Heart right ventricle (tissue), 16 donors: ENCODE data around the gene ASB6. TPM values are rescaled to one million over a fixed set of nuclear protein-coding genes. Genes with fewer than 3 reads are reported as not detected.

Source experiments
- ATAC-seq, 8 donors: fragments of 200-7000 bp; cut with Tn5 transposase; one replicate each; pipeline ENCODE4 v1.9.1; 2020; ENCODE audit warnings: mild to moderate bottlenecking in 8 of 8, moderate library complexity in 8 of 8, moderate number of reproducible peaks in 1 of 8
- DNase-seq, 2 donors: peaks; one replicate each; pipeline ENCODE4 v3.0.0-alpha.2; 2020
- H3K27ac ChIP-seq, 10 donors: fragments of 200-600 bp; sonication (generic) in 2 of 10; one replicate each; pipeline versions ENCODE4 v1.5.0 to v1.8.0; 2020 to 2022; ENCODE audit warnings: mild to moderate bottlenecking in 3 of 10
- H3K27me3 ChIP-seq, 7 donors: fragments of 200-600 bp; one replicate each; pipeline ENCODE4 v1.8.0; 2021 to 2022; ENCODE audit warnings: mild to moderate bottlenecking in 2 of 7
- H3K36me3 ChIP-seq, 9 donors: fragments of 200-600 bp; sonication (generic) in 1 of 9; one replicate each; pipeline versions ENCODE4 v1.5.0 to v1.8.0; 2020 to 2022; ENCODE audit warnings: mild to moderate bottlenecking in 2 of 9
- H3K4me1 ChIP-seq, 9 donors: fragments of 200-600 bp; sonication (generic) in 1 of 9; one replicate each; pipeline versions ENCODE4 v1.5.0 to v1.8.0; 2020 to 2022; ENCODE audit warnings: mild to moderate bottlenecking in 4 of 9
- H3K4me3 ChIP-seq, 10 donors: fragments of 200-600 bp; sonication (generic) in 2 of 10; one replicate each; pipeline versions ENCODE4 v1.5.0 to v1.8.0; 2020 to 2022; ENCODE audit warnings: mild to moderate bottlenecking in 7 of 10, moderate library complexity in 2 of 10
- H3K9me3 ChIP-seq, 11 donors: fragments of 200-600 bp in 10 of 11; sonication (generic) in 2 of 11; one replicate each; pipeline versions ENCODE4 v1.5.0 to v1.8.0; 2013 to 2022; ENCODE audit warnings: mild to moderate bottlenecking in 2 of 11, control low read depth in 1 of 11, moderate library complexity in 1 of 11
- WGBS, 2 donors: extraction: QIAGEN DNeasy Blood & Tissue Kit; methylation state at CpG; one replicate each; pipeline ENCODE4 v1.1.7; 2013; ENCODE audit warnings: inconsistent platforms in 1 of 2; 5-methylcytosine and 5-hydroxymethylcytosine counted together
- intact Hi-C, 10 donors: fragments of 100-400 bp; cut with DNase I; formaldehyde crosslinking; loops; one replicate each; pipeline versions ENCODE4 v1.11.1 to v1.14.2; 2022
- polyA plus RNA-seq, 2 donors: library from polyadenylated mRNA; stranded (reverse); fragments of 200-250 nt; gene quantifications; one replicate each; pipeline ENCODE4 v1.2.3, GENCODE V29; 2013
- total RNA-seq, 10 donors: library from RNA; stranded (reverse); fragmentation: NEBNext Ultra II Directional in 3 of 10; extraction: Animal tissue kit (Norgen Biotek cat#: 25700) in 3 of 10; gene quantifications; one replicate each; pipeline versions ENCODE4 v1.2.1 to v1.2.4, GENCODE V29; 2021 to 2023
- TF ChIP-seq, protein P1 (sequence below), 9 donors: fragments of 200-600 bp; sonication (generic) in 2 of 9; IDR thresholded peaks; one replicate each; pipeline versions ENCODE4 v1.5.0 to v1.8.0; 2021 to 2022; ENCODE audit warnings: antibody characterized with exemption in 9 of 9, mild to moderate bottlenecking in 5 of 9, moderate library complexity in 1 of 9
- donor health status: Arrhythmogenic right ventricular cardiomyopathy.
- donor health status: ischemic (EF 13 %, LVEDD 7.1; RV severe dilation, severe dysfunction).
- donor health status: healthy with polysubstance abuse.
- donor health status: DM: no; HTN: yes; CAD: no.
- donor health status: DM: no; HTN: no; CAD: no.
- donor health status: ischemic (EF 25% LVEDD 6.9; RV normal size, moderate dysfunction).
- donor health status: ischemic (EF 25% LVEDD 5.7; RV mildly dilated, moderate dysfunction).
- donor health status: healthy.
- donor health status: DM: yes; HTN: yes; CAD: no.
- donor health status: Ischemic cardiomyopathy.
- donor health status: ischemic (EF 35%, LVEDD 5.7; RV mildly dilated, moderate dysfunction).
- donor health status: nonischemic (EF 11% LVEDD 7.7; RV severe dilation, severe dysfunction).
- donor health status: DM: yes; HTN: yes; CAD: no.
- donor health status: PGD.
- donor health status: ischemic (EF 29% LVEDD 5.4; RV normal size, mild dysfunction).
- donor health status: nonischemic (EF 23%, LVEDD 6.1; RV moderate dilation, normal function).

ASB6 gene
- total and polyA plus RNA-seq, 12 donors, result 6.2 to 11.8 (median 9.4) TPM

DNA sequence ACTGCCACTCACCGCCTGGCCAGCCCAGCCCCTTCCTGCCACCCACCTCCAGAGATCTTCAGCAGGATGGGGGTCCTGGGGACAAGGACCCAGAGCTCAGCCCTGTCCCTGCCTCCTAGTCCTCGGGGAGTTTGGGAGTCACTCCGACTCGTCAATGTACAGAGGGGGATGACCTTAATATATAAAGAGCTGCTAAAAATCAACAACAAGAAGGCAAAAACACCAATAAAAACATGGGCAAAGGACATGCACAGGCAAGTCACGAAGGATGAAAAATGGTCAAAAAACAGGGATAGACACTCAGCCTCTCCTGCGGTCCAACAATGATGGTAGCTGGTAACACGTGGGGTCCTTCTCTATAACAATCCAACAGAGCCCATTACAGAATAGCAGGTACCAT lies 4.7 kb upstream of the ASB6 start:
- H3K27me3 ChIP-seq, result no peaks in the 10 kb centered on the region
- no peak overlapping the region for H3K4me3 ChIP-seq
- H3K9me3 ChIP-seq, result no peaks in the 10 kb centered on the region
- H3K4me1 ChIP-seq, result peaks cover 0 to 7% (median 3%) of the 10 kb centered on the region in 9 donors
- no peak for DNase-seq
- 94 to 95% methylated on average over 7 of the region's 7 CpGs for WGBS, 2 donors
- H3K27ac ChIP-seq, result no peak overlapping the region
- intact Hi-C loops, result loop anchor here in 8 of 10 donors (5.0 to 10.0 kb wide), 3 partner anchors 78 to 141 kb away; no protein-coding TSS in a partner anchor
- TF ChIP-seq, protein P1, sequence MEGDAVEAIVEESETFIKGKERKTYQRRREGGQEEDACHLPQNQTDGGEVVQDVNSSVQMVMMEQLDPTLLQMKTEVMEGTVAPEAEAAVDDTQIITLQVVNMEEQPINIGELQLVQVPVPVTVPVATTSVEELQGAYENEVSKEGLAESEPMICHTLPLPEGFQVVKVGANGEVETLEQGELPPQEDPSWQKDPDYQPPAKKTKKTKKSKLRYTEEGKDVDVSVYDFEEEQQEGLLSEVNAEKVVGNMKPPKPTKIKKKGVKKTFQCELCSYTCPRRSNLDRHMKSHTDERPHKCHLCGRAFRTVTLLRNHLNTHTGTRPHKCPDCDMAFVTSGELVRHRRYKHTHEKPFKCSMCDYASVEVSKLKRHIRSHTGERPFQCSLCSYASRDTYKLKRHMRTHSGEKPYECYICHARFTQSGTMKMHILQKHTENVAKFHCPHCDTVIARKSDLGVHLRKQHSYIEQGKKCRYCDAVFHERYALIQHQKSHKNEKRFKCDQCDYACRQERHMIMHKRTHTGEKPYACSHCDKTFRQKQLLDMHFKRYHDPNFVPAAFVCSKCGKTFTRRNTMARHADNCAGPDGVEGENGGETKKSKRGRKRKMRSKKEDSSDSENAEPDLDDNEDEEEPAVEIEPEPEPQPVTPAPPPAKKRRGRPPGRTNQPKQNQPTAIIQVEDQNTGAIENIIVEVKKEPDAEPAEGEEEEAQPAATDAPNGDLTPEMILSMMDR (IDR thresholded peaks at IDR 0.05), result no peak
- H3K36me3 ChIP-seq, result no peaks in the 10 kb centered on the region
- ATAC-seq, result no peak

DNA sequence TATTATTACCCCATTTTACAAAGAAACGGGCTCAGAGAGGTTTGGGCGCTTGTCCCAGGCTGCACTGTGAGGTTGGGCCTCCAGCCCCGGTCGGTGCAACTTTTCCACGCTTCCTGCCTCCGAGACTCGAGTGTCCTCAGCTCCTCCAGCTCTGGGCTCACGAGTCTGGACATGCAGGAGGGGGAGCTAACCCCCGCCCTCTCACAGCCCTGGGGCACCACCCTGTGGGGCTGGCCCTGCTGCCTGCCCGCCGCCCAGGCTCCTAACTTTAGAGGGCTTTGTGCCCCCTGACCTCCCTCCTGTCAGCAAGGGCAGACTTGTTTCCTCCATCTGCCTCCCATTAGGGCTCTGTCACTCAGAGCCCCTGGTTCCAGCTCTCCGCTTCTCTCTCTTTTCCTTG lies 4.3 kb upstream of the ASB6 start:
- DNase-seq (no peak), ATAC-seq (no peak)
- Histone ChIP-seq H3K4me3 (no peak overlapping the region), H3K27me3 (no peaks in the 10 kb centered on the region), H3K9me3 (no peaks in the 10 kb centered on the region), H3K27ac (no peak overlapping the region), H3K36me3 (no peaks in the 10 kb centered on the region), H3K4me1 (peaks cover under 1 to 9% (median 6%) of the 10 kb centered on the region in 9 donors)
- TF ChIP-seq, protein P1 (IDR thresholded peaks at IDR 0.05), result no peak
- intact Hi-C loops, result loop anchor here in 8 of 10 donors (5.0 to 10.0 kb wide), 3 partner anchors 79 to 141 kb away; no protein-coding TSS in a partner anchor
- 77 to 86% methylated on average over 12 of the region's 12 CpGs for WGBS, 2 donors

DNA sequence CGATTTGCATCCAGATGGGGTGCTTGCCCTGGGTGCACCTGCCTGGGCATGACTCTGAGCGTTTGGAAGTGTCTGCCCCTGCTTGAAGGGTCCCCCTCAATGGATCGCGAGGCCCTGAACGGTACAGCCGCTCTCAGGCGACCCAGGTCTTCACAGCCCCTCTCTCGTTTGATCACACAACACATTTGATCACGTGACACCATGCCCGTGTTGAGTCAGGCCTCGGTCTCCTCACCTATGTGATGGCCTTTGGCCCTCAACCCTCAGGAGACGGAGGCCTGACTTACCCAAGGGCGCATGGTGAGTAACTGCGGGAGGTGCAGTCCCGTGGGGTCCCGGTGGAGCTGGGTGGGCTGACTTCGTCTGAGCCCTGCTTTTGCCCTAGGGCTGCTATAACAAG lies 3.0 kb upstream of the ASB6 start:
- H3K36me3 ChIP-seq, result peaks cover 0 to 3% (median 0%) of the 10 kb centered on the region in 9 donors
- no peaks in the 10 kb centered on the region for H3K27me3 ChIP-seq
- ATAC-seq, result no peak
- H3K4me3 ChIP-seq, result no peak overlapping the region
- WGBS, 2 donors, result 76 to 77% methylated on average over 17 of the region's 17 CpGs
- TF ChIP-seq, protein P1 (IDR thresholded peaks at IDR 0.05), result no peak
- intact Hi-C loops, result loop anchor here (2.0 to 10.0 kb wide), 7 partner anchors 80 to 142 kb away; no protein-coding TSS in a partner anchor
- H3K9me3 ChIP-seq, result no peaks in the 10 kb centered on the region
- peaks cover 14 to 23% (median 19%) of the 10 kb centered on the region in 9 donors for H3K4me1 ChIP-seq
- DNase-seq, result no peak
- no peak overlapping the region for H3K27ac ChIP-seq

DNA sequence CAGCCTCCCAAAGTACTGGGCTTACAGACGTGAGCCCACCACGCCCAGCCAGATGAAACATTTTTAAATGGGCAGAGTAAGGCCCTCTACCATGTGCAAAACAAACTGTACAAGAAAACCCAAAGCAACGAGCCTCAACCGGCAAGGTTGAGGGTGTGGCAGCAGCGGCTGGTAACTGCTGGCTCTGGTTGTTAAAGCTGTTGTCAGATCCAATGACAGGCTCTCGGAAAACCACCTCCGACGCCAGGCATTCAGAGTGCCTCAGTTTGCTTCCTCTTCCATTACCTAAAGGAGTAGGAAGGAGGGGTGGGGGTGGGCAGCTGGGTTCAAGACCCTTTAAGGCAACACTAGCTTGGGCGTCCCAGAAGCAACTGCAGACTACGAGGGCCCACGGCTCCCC lies 2.4 kb upstream of the ASB6 start:
- no peaks in the 10 kb centered on the region for H3K27me3 ChIP-seq
- peaks cover 17 to 26% (median 22%) of the 10 kb centered on the region in 9 donors for H3K4me1 ChIP-seq
- ATAC-seq, result no peak
- H3K36me3 ChIP-seq, result peaks cover 0 to 8% (median 1%) of the 10 kb centered on the region in 9 donors
- H3K27ac ChIP-seq, result no peak overlapping the region
- 66 to 72% methylated on average over 11 of the region's 11 CpGs for WGBS, 2 donors
- no peak overlapping the region for H3K4me3 ChIP-seq
- no peak for DNase-seq
- TF ChIP-seq, protein P1 (IDR thresholded peaks at IDR 0.05), result no peak
- H3K9me3 ChIP-seq, result no peaks in the 10 kb centered on the region
- intact Hi-C loops, result loop anchor here (2.0 to 10.0 kb wide), 6 partner anchors 80 to 138 kb away; no protein-coding TSS in a partner anchor
